Adipose tissue (tissue), 3 donors: ENCODE results near the gene UNC5B. TPM values are rescaled to one million over a fixed set of nuclear protein-coding genes. Genes with fewer than 3 reads are reported as not detected.
"Not testable (repeated sequence)": the region's sequence is repeated elsewhere in the genome, so short reads cannot be mapped to it uniquely, and the experiment has no call there.

Experiments used
- H3K27ac ChIP-seq: one replicate; pipeline ENCODE4 v1.5.1; 2013; ENCODE audit warnings: low read depth, low read length
- WGBS, 3 donors: extraction: QIAGEN DNeasy Blood & Tissue Kit; methylation state at CpG; one replicate each; pipeline ENCODE4 v1.1.7; 2013; 5-methylcytosine and 5-hydroxymethylcytosine counted together
- polyA plus RNA-seq, 3 donors: library from polyadenylated mRNA; stranded (reverse); fragments of 200-250 nt; gene quantifications; one replicate each; pipeline ENCODE4 v1.2.3, GENCODE V29; 2013
- donor health status: healthy with polysubstance abuse.
- donor health status: Bipolar disorder and iron deficiency.
- donor health status: healthy.

The UNC5B gene
- polyA plus RNA-seq, 3 donors, result 1.7 to 2.8 (median 2.1) TPM

- H3K27ac ChIP-seq, result no peak overlapping the region
- WGBS, 3 donors, result 75 to 78% (median 76%) methylated on average over 4 of the region's 4 CpGs
These were observed 6.9 kb upstream of the UNC5B start for GRCh38 chr10:71205468-71205867.

GRCh38 chr10:71206911-71207310 lies 5.5 kb upstream of the UNC5B start:
- 77 to 80% (median 79%) methylated on average over 1 of the region's 1 CpG for WGBS, 3 donors
- H3K27ac ChIP-seq, result no peak overlapping the region

DNA sequence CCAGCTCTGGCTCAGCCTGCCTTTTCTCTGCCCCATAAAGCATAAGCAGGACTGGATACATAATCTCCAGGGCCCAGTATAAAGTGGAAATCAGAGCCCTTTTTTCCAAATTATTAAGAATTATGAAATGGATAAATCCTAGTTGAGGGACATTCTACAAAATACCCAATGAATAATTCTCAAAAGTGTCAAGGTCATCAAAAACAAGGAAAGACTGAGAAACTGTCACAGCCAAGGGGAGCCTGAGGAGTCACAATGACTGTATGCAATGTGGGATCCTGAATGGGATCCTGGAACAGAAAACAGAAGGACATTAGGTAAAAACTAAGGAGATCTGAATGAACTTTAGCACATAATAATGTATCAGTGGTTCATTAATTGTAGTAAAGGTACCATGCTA lies 4.8 kb upstream of the UNC5B start:
- H3K27ac ChIP-seq, result no peak overlapping the region

DNA sequence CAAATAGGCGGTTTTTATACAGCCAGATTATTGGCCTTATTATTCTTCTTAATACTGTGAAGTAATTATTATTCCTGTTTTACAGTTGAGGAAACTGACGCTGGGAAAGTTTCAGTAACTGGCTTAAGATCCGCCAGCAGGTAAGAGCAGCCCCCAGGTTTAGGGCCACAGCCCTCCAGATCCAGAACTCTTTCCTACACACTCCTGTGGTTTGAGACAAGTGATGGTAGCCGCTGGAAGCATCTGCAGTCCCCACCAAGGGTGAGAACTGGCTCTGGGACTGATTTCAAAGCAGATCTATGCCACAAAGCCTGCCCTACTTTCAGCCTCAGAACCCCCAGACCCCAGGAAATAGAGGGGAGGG lies 3.0 kb upstream of the UNC5B start:
- 43 to 45% (median 45%) methylated on average over 4 of the region's 4 CpGs for WGBS, 3 donors
- H3K27ac ChIP-seq, result no peak overlapping the region

- no peak overlapping the region for H3K27ac ChIP-seq
- WGBS, 3 donors, result 52 to 62% (median 53%) methylated on average over 5 of the region's 5 CpGs
These were observed 2.4 kb upstream of the UNC5B start for GRCh38 chr10:71209731-71210541.

DNA sequence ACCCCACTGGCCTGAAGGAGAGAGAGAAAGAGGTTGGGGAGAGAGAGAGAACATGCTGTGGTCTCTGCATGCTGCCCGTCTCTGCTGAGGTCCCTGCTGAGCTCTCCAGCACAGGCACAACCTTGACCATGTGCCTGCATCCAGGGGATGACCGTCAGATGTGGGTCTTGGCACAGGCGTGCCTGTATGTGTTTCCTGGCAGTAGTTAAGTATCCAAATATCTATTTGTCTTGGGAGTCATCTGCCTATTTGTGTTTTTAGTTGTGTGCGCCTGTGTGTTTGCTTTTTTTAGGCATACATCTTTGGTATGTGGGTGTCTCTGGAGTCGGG lies 1.9 kb upstream of the UNC5B start:
- no peak overlapping the region for H3K27ac ChIP-seq
- 58 to 69% (median 62%) methylated on average over 5 of the region's 5 CpGs for WGBS, 3 donors

GRCh38 chr10:71211053-71211452 lies 1.3 kb upstream of the UNC5B start:
- WGBS, 3 donors, result 52 to 75% (median 67%) methylated on average over 4 of the region's 4 CpGs
- no peak overlapping the region for H3K27ac ChIP-seq

- WGBS, 3 donors, result 2 to 7% (median 4%) methylated on average over 7 of the region's 7 CpGs
- no peak overlapping the region for H3K27ac ChIP-seq
These were observed 524 bp upstream of the UNC5B start for GRCh38 chr10:71211775-71212317.

GRCh38 chr10:71213127-71213621 lies 804 bp downstream of the UNC5B start:
- 0 to 1% (median 0%) methylated on average over 36 of the region's 36 CpGs for WGBS, 3 donors
- no peak overlapping the region for H3K27ac ChIP-seq

- 5 to 18% (median 13%) methylated on average over 33 of the region's 33 CpGs for WGBS, 3 donors
- no peak overlapping the region for H3K27ac ChIP-seq
These were observed 1.5 kb downstream of the UNC5B start for GRCh38 chr10:71213761-71214440.

DNA sequence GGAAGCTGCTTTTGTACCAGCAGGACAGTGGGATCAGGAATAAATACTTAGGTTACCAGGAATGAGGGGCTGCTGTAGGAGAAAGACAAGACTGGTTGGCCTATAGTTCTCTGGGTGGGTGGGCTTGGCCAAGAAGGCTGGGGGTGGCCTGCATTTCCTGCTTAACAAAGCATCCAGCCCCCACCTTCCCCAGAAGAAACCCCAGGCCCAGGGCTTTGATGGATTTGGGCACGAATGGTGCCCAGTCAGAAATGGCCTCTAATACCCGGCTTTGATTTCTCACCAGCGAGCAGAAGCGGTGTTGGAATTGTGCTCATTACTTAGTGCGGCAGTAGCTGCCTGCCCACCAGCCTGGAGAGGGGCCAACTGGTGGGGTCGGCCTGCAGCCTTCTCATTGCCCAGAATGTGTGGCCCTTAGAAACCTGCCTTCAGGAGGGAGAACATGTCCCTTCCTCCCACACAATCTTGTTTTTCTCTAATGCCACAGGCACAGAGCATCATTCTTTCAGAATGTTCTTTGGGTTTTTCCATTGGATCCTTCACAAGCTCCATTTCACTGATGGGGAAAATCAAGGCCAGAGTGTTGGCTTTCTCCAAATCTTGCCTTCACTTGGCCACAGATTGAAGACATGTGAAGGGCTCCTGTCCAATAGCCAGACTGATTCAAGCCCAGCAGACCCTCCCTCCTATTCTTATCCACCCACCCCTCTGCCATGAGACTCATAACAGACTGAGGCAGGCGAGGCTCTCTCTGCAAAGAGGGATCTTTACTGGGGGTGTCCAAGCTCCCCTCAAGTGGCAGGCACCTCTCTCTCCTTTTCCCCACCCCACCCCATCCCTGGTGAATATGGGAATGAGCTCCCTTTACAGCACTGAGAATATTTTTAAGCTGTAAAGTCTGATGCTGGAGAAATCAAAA lies 2.5 kb downstream of the UNC5B start:
- WGBS, 3 donors, result 86 to 94% (median 93%) methylated on average over 7 of the region's 7 CpGs
- H3K27ac ChIP-seq, result no peak overlapping the region

DNA sequence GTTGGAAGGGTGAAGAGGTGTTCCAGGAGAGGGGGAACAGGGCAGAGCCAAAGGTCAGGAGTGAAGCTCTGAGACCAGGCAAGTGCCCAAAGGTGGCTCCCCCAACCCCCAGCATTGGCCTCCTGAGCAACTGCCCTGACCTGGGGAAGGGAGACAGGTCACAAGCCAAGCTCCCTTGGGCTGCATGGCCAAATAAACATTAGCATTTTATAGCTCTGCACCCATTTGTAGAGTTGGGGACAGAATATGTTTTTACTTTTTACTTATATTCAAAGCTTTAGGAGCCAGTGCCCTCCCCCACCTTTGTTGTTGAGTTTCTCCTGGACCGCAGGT lies 4.0 kb downstream of the UNC5B start:
- H3K27ac ChIP-seq, result no peak overlapping the region
- 88 to 96% (median 93%) methylated on average over 1 of the region's 1 CpG for WGBS, 3 donors

GRCh38 chr10:71216751-71217265 lies 4.4 kb downstream of the UNC5B start:
- no peak overlapping the region for H3K27ac ChIP-seq
- WGBS, 3 donors, result 32 to 53% (median 35%) methylated on average over 8 of the region's 8 CpGs

GRCh38 chr10:71217266-71218045 lies 5.1 kb downstream of the UNC5B start:
- no peak overlapping the region for H3K27ac ChIP-seq
- 3 to 5% (median 4%) methylated on average over 56 to 57 of the region's 57 CpGs for WGBS, 3 donors

GRCh38 chr10:71218046-71218650 lies 5.8 kb downstream of the UNC5B start:
- WGBS, 3 donors, result 76 to 81% (median 78%) methylated on average over 4 of the region's 4 CpGs
- H3K27ac ChIP-seq, result no peak overlapping the region

- H3K27ac ChIP-seq, result no peak overlapping the region
- WGBS, 3 donors, result 78 to 93% (median 90%) methylated on average over 5 of the region's 5 CpGs
These were observed 6.3 kb downstream of the UNC5B start for GRCh38 chr10:71218651-71219050.

DNA sequence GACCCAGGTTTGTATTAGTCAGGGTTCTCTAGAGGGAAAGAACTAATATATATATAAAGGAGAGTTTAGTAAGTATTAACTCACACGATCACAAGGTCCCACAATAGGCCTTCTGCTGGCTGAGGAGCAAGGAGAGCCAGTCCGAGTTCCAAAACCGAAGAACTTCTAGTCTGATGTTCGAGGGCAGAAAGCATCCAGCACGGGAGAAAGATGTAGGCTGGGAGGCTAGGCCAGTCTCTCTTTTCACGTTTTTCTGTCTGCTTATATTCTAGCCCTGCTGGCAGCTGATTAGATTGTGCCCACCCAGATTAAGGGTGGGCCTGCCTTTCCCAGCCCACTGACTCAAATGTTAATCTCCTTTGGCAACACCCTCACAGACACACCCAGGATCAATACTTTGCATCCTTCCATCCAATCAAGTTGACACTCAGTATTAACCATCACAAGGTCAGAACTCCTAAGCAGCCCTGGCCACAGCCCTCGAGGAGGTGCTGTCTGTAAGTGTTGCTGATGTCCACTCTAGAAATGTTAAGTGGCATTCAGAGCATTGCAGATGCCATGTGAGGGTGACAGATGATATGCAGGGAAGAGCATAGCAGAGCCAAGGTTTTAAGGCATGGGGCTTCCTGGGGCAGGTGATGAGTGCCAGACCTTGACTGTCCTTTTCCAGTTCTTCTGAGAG lies 7.0 kb downstream of the UNC5B start:
- 87 to 94% (median 90%) methylated on average over 7 of the region's 7 CpGs for WGBS, 3 donors
- H3K27ac ChIP-seq, result not testable (repeated sequence)
